Ishikawa (cell line): ENCODE results near the gene PRDM16.

Experiments used
- CREB1 ChIP-seq: IDR thresholded peaks from 2 replicates; pipeline ENCODE4 v1.6.1; 2012; ENCODE audit warnings: low read depth
- NFIC ChIP-seq: IDR thresholded peaks from 2 replicates; pipeline ENCODE4 v1.6.1; 2012
- USF1 ChIP-seq: IDR thresholded peaks from 2 replicates; pipeline ENCODE4 v1.6.1; 2012

GRCh38 chr1:3103967-3104677 lies 35.1 kb downstream of the PRDM16 start:
- TF ChIP-seq USF1 (no peak), NFIC (no peak), CREB1 (no peak)
